ENCODE measurements around the gene ARHGEF4. TPM values are rescaled to one million over a fixed set of nuclear protein-coding genes. Genes with fewer than 3 reads are reported as not detected.

ARHGEF4 gene
- total RNA-seq, 1 experiment from 2014 or later, result 12.6 TPM

DNA sequence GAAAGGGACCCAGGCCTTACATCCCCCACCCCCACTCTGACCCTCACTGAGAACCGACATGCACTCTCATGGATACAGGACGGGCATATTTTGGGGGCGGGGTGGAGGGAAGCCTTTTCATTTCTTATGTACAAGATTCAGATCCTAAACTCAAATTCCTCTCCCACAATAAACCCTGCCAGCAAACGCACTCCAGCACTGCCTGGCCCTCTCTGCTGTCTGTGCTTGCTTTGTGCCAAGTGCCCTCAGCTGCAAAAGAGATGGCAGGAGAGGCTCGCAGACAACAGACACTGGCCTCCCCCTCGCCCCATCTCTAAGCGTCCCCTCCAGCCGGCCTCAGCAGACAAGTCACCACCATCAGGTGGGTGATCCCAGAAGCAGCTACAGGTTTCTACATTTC is 214.2 kb downstream of the ARHGEF4 start:
- H2BK120ac ChIP-seq (ENCODE audit: low read depth, low read length, poor library complexity, severe bottlenecking), result no peak overlapping the region
- no peak overlapping the region for H2BK20ac ChIP-seq (ENCODE audit: low read depth, low read length, poor library complexity, severe bottlenecking)
- H2AK5ac ChIP-seq (ENCODE audit: insufficient read length, low read length), result no peak overlapping the region
- no peak overlapping the region for H4K8ac ChIP-seq (replicated peaks; ENCODE audit: insufficient read length, low read depth, low read length)
- H3K79me1 ChIP-seq (ENCODE audit: insufficient read depth, low read depth, low read length, poor library complexity, severe bottlenecking), result no peaks in the 10 kb centered on the region
- no peak overlapping the region for H3K4ac ChIP-seq (ENCODE audit: low read depth, low read length)
- no peaks in the 10 kb centered on the region; the same call in 1 of the 2 replicates for H3K27me3 Mint-ChIP-seq (ENCODE audit: low read depth)
- H3K27ac ChIP-seq (ENCODE audit: insufficient read length, low read depth, low read length), result no peak overlapping the region
- no peaks in the 10 kb centered on the region for H3K27me3 ChIP-seq (ENCODE audit: insufficient read depth, low read length)
- H3K4me1 Mint-ChIP-seq, result no peaks in the 10 kb centered on the region
- H4K5ac ChIP-seq (ENCODE audit: insufficient read length, low read depth, low read length), result no peak overlapping the region
- no peak overlapping the region for H3K4me3 Mint-ChIP-seq
- no peak overlapping the region for H3K56ac ChIP-seq (ENCODE audit: insufficient read length, low read depth, low read length)
- H3K14ac ChIP-seq (ENCODE audit: insufficient read depth, low read length), result no peak overlapping the region
- peaks cover 5% of the 10 kb centered on the region for H4K20me1 ChIP-seq (ENCODE audit: control insufficient read depth, insufficient read depth, insufficient read length)
- no peak overlapping the region for H2AFZ ChIP-seq (ENCODE audit: low read length)
- H2BK12ac ChIP-seq (ENCODE audit: insufficient read length, low read depth, low read length), result no peak overlapping the region
- H3K27ac Mint-ChIP-seq, result peak overlapping the region in 1 of 3 experiments; percentile 49; a peak in 1 of 7 replicates
- WGBS (ENCODE audit: extremely low coverage, insufficient read length, low lambda C conversion rate), result no CpG with 5 or more reads among the region's 8 CpGs
- H3K9me3 Mint-ChIP-seq, result no peaks in the 10 kb centered on the region
- no peaks in the 10 kb centered on the region; the same call in 1 of the 2 replicates for H3K79me2 ChIP-seq (ENCODE audit: insufficient read depth, low read length)
- no peak overlapping the region for H2BK15ac ChIP-seq (ENCODE audit: low read depth, low read length)
- no peaks in the 10 kb centered on the region for H3K9me3 ChIP-seq (ENCODE audit: control insufficient read depth, low read depth, low read length)
- no peak overlapping the region for H4K91ac ChIP-seq (ENCODE audit: insufficient read length, low read depth, low read length)
- no peak overlapping the region for H3T11ph ChIP-seq (ENCODE audit: low read length)
- no peaks in the 10 kb centered on the region for H3K23me2 ChIP-seq (ENCODE audit: insufficient read length, low read depth, low read length, poor library complexity, severe bottlenecking)
- H3K36me3 Mint-ChIP-seq (ENCODE audit: insufficient read depth in 1 of 3, low read depth in 3 of 3), result peaks cover 55 to 83% (median 80%) of the 10 kb centered on the region in 3 experiments; a peak in 6 of 7 replicates
- H2BK5ac ChIP-seq (ENCODE audit: insufficient read length, low read length), result no peak overlapping the region
- no peak overlapping the region for H3K23ac ChIP-seq (ENCODE audit: insufficient read length, low read depth, low read length)
- no peak overlapping the region for H3K18ac ChIP-seq (ENCODE audit: insufficient read length, low read depth, low read length)
- H3K4me2 ChIP-seq (ENCODE audit: insufficient read depth, insufficient read length, low read length), result no peak overlapping the region
- TF ChIP-seq, protein P1, sequence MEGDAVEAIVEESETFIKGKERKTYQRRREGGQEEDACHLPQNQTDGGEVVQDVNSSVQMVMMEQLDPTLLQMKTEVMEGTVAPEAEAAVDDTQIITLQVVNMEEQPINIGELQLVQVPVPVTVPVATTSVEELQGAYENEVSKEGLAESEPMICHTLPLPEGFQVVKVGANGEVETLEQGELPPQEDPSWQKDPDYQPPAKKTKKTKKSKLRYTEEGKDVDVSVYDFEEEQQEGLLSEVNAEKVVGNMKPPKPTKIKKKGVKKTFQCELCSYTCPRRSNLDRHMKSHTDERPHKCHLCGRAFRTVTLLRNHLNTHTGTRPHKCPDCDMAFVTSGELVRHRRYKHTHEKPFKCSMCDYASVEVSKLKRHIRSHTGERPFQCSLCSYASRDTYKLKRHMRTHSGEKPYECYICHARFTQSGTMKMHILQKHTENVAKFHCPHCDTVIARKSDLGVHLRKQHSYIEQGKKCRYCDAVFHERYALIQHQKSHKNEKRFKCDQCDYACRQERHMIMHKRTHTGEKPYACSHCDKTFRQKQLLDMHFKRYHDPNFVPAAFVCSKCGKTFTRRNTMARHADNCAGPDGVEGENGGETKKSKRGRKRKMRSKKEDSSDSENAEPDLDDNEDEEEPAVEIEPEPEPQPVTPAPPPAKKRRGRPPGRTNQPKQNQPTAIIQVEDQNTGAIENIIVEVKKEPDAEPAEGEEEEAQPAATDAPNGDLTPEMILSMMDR (conservative IDR thresholded peaks at IDR 0.05), result no peak
- DNase-seq, result no peak
- no peak overlapping the region for H3K9ac ChIP-seq (ENCODE audit: extremely low read depth, insufficient read length, low read length)
- H3K4me1 ChIP-seq (ENCODE audit: insufficient read depth, low read length), result no peaks in the 10 kb centered on the region
